Glomerular visceral epithelial cell (primary cell): ENCODE results near the gene PLCB1.
"Not testable (repeated sequence)": the region's sequence is repeated elsewhere in the genome, so short reads cannot be mapped to it uniquely, and the experiment has no call there.

Experiments
- DNase-seq: peaks from one replicate; pipeline ENCODE4 v3.0.0-alpha.2; 2016; ENCODE audit errors: extremely low spot score

Gene PLCB1

DNA sequence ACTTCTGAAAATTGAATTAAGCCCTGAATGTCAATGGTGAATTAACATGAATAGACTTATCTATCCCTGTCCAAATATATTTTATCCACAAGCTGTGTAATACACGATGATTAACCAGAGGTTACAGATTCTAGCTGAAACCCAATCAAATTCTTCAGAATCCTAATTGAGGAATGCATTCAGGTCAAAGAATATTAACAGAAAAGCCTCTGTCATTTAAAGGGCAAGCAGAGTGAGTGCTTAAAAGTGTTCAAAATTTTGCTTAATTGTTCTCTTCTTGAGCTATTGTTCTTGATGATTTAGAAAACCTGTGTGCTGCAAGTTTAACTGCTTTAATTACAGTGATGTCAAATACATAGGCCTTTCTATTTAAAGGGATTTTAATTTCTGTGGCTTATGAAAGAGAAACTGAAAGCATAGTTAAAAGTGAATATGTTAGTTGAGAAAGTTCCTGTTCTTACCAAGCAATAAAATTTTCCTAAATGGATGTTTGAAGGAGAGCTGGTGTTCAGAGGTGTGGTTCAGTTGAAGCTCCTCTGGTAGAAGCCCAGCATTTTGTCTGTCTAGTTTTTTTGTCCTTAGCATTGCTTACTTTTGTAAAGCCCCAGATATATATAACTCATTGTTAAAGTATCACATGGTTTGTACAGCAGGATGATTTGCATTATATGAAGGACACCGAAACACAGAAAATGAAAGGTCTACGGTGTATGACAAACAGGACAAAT, 470.5 kb downstream of the PLCB1 start:
- peak; percentile 11 for DNase-seq

DNA sequence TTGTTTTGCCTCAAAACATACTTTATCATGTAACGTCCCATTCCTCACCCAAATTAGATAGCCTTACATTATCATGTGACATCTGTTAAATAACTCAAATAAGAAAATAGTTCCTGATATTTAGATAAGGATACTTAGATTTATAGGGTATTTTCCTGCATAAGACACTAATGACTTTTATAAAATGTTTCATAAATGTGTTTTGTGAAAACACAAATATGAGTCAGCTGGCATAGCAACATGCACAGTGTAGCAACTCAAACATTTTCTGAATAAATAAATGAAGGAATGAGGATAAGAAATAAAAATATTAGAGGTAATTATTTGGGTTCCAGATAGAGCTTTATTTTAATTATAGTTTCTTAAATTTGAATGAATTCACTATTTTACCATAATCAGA, 476.4 kb downstream of the PLCB1 start:
- no peak for DNase-seq

DNA sequence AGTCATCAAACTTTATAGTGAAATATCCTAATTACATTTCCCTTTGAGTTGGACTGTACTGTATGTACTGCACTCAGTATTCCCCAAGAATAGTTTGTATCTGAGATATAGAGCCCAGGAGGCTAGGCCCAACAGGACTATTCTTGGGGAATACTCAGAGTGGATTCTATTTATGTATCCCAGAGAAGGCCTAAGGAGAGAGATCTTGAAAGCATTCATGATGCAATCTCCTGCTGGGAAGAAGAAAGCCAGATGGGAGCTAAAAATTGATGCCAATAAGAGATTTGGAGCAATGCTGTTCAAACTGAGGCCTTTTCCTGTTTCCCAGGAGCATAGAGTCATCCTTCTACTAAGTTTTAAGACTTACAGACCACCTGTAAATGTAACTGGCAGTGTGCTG, 484.7 kb downstream of the PLCB1 start:
- DNase-seq: no peak

DNA sequence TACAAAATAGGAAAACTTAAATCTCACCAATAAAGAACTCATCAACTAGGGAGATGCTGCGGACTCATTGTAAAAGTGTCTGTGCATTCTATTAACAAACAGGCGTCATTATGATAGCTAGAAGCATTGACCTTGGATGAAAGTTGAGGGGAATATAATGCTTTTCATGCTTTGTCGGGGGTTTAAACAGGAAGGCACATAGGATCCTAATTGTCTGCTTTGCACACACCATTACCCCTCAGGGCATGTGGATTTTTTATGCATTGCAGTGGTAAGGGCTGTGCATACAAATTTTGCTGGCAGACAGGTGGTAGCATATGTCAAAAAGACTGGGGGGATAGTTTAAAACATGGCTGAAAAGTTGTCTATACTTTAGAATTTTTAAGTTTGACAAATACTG, 488.9 kb downstream of the PLCB1 start:
- DNase-seq: no peak

DNA sequence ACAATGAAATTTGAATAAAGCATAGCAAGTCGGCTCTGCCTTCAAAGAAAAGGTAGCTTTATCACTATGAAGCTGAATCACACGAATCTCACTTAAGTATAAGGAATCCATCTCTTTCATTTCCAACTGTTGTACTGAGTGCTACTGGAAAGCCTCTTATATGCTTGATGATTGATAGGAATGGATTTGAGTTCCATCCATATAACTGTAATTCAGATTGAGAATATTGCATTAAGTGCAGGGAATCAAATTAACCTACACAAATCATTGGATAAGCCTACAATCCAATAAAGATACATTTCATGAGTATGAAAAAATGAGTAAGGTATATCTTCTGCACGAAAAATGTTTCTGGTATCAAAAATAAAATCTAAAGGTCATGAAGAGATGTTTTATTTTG, 492.0 kb downstream of the PLCB1 start:
- no peak for DNase-seq

DNA sequence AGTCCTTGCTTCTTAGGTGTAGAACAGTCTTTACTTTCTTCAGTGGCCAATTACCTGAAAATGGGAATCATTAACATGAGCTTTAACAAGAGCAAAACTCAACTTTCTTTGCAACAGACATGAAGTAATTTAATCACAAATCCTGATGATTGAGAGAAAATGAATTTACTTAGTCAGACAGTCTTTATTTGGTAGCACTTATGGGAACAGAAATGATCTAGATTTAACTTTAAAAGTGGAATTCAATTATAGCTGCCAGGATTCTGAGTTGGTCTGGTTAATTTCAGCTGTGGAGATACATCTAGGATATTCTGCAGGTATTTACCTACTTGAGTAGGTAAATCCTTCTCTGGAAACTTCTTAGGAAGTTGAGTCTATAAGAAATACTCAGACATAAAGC, 492.6 kb downstream of the PLCB1 start:
- DNase-seq: no peak

DNA sequence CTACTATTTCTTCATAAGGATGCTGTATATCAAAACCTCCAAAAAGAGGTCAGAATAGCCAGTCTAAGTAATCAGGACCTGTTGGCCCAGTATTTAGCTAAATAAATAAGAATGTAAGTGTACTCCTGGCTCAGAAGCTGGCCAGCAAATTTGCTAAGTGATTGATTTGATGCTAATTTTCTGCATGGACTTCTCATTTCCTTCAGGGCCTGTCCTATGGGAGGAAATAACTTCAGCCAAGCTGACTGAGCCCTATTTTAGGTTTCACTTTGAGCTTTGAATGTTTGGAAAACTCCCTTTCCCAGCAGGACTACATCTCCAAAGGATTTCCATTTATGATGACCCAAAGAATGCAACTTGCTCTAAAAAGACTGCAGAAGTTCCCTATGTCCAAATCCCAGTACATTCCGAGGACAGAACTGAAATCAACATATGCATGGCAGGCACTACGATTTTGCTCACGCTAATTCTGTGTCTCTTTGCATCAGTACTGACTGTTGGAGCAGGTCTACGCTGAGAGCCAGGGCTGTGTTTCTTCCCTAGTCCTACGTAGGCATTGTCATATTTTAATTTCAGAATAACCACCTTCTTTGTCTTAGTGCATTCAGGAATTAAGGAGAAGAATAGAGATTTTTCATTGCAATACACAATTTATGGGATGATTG, 495.4 kb downstream of the PLCB1 start:
- no peak for DNase-seq

DNA sequence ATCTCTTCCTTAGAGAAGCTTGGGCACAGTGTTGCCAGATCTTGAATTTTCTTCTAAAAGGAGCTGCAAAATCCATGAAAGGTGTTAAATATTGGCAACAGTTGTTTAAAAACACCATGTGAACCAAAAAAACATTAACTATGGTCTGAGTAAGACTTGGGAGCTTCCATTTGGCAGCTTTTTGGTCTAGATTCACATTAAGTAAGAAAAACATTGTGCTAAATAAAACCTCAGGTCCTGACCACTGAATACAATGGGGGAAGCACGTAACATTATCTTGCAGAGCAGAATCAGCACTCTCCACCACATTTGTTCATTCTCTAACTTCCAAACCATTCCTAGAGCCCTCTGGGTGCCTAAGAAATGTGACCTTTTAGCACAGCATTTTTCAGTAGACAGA, 499.2 kb downstream of the PLCB1 start:
- DNase-seq: no peak

DNA sequence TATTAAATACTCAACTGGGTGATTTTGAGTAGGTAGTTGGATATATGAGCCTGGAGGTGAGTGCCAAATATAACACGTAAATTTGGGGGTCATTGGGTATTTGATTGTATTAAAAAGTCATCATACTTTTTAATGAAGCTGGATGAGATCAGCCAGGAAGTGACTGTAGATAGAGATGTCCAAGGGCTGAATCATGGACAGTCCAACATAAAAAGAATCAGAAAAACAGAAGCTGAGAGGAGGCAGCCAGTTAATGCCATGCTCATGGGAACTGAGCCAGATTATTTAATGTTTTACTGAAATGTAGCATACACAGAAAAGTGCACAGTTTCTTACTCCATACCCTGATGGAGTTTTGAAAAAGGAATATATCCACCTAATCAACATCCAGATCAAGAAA, 501.3 kb downstream of the PLCB1 start:
- peak; percentile 48 for DNase-seq

DNA sequence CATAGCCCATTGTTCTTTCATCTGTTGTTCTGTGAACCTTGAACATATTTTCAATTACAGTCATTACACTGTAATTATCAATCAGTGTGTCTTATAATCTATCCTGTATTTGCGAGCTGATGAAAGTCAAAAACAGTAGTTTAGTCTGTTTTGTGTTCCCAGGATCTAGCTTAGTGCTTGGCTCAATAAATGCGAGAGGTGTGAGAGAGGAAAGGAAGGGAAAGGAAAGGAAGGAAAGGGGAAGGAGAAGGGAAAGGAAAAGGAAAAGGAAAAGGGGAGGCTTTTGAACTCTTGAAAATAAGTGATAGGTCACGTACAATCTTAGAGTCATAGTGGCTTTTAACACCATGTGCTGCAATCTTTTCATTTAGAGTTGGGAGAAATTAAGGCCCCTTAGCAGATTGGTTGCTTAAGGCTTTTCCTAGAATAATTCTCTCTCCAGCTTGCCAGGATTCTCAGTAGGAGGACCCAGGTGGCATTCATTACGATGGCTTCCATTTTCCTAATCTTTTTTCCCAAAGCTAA, 503.0 kb downstream of the PLCB1 start:
- DNase-seq: no peak

DNA sequence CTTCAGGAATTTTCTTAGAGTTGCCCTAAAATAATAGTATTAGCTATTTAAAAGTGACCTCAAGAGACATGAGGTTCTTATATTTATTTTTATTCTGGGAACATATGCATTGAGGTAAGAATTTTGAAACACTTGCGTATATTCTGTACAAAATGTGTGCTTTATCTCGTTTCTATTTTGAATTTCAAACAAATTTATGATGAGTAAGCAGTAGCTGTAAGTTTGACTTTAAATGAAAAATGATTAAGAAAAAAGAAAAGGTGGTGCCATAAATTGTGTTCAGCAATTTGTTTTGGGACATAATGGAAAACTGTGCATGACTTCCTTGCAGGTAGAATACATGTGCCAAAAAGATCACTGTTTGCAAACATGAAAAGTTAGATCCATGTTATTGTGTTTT, 503.8 kb downstream of the PLCB1 start:
- DNase-seq: no peak

DNA sequence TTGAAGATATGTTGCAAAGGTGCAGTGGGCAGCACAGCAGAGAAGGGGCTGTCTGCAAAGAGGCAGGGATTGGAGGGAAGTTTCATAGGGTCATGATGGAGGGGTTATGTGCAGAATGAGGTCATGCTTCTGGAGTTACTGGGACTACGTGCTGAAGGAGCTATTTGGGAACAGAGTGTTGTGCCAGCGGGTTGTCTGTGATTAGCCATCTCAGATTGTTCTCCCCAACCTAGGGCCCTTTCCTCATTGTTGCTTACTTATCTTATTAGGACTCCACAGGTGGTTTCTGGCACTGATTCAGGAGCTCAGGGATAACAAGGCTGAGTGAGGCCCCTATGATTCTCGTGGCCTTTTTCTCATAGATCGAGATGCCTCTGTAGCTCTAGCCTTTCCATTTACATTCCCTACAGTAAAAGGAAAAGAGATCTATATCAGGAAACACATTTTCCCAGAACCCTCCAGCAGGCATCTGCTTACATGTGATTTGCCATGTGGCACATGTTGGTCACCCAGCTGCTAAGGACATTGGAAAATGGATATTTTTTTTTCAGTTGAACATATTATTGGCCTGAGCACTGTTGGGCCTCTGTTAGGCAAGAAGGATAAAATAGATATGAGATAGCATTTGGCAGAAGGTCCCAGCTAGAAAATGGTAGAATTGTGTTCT, 507.2 kb downstream of the PLCB1 start:
- no peak for DNase-seq

DNA sequence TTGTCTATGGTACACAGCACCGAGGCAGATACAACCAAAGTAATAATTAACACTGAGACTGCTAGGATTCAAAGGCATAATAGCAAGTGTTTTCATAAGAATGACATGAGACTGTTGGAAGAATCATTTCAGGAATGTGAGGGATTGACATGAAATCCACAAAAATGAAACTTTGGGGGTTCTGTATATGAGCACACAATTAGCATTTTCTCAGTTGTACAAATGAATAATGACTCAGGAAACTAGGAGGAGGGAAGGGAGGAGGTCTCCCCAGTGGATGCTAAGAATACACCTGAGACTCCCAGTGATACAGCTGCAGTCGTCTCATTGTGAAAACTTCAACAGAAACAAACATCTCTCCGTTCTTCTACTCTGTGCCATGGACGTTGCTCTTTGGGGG, 508.4 kb downstream of the PLCB1 start:
- DNase-seq: peak; percentile 44

DNA sequence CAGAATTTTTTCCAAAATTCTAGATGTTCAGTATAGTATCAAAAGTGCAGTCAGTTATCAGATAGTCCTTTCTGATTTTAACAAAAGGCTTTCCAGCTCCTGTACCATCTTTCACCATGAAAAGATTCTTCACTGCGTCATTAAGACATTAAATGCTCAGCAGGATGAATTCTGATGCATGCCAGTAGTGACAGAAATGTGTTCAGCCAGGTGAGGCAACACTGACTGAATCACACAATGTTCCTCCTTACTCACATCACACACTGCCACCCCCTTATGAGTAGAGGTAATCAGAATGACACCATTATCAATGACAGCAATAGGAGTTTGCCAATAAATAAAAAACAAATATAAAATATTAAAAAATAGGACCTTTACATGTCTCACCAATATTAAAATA, 510.2 kb downstream of the PLCB1 start:
- DNase-seq: no peak

DNA sequence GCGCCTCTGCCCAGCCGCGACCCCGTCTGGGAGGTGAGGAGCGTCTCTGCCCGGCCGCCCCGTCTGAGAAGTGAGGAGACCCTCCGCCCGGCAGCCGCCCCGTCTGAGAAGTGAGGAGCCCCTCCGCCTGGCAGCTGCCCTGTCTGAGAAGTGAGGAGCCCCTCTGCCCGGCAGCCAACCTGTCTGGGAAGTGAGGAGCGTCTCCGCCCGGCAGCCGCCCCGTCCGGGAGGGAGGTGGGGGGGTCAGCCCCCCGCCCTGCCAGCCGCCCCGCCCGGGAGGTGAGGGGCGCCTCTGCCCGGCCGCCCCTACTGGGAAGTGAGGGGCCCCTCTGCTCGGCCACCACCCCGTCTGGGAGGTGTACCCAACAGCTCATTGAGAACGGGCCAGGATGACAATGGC, 512.4 kb downstream of the PLCB1 start:
- not testable (repeated sequence) for DNase-seq

DNA sequence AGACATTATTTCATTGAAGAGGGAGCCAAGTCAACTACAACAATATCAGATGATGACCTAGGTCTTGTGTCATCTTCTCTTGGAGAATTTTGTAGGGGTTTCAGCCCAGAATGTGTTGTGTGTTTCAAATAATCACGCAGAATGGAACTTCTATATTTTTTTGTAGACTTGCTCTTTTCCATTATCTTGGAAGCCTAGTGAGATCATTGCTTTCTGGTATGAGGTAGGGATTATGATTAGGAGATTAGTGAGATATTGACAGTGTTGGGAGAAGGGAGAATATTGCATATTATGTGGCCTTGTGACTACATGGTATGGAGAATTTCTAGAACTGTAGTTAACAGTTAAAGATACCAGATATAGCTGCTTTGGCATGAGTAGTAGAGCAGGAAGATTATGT, 513.3 kb downstream of the PLCB1 start:
- no peak for DNase-seq

DNA sequence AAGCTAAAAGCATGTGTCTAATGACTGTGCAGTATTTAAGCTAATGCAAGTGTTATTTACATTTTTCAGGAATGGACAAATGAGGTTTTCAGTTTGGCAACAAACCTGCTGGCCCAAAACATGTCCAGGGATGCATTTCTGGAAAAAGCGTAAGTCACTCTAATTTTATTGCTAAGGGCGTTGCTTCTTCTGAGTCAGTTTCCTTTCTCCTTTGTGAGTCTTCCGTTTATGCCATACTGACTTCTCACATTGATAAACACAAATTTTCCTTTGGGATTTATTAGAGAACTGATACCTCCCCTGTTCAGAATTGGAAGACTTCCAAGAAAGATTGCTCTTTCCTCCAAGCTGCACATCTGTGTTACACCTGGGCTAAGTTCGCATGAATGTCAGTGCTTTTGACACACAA, 514.0 kb downstream of the PLCB1 start:
- peak; percentile 34 for DNase-seq

DNA sequence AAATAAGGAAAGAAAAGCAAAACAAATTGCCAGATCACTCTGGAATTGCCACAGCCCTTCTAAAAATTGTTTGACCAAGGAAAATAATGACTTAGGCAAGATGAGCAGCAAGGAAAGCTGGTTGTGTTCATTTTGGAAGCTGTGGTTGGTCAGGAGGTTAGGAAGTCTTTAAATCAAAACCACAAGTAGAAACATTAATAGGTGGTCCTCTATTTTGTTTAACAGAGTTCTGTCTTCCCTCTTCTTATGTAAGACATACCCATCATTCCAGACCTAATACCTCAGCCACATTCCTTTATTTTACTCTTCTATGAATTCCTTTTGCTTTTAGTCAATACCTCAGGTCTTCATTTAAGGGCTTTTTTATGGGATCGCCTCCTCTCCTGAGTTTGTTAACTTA, 514.6 kb downstream of the PLCB1 start:
- peak; percentile 89 for DNase-seq

DNA sequence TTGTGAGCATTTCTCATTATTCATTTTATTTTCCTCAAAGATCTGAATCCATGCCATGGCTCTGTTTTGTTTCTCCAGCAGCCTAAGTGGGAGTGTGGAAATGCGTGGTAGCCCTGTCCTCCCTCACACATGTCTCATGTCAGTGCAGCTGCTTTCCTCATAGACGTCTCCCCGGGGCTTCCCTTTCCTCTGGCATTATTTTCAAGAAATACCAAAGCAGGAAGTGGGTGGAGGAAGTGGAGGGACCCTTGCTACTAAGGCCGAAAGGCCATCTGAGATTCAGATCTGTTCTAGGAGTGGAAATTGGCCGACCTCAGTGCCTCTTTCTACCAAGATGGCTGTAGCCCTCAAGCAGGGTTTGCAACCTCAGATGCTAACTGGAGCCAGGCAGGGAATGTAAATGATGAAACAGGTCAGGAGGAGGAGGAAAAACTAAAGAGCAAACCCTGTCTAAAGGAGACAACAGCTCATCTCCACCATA, 515.9 kb downstream of the PLCB1 start:
- no peak for DNase-seq

DNA sequence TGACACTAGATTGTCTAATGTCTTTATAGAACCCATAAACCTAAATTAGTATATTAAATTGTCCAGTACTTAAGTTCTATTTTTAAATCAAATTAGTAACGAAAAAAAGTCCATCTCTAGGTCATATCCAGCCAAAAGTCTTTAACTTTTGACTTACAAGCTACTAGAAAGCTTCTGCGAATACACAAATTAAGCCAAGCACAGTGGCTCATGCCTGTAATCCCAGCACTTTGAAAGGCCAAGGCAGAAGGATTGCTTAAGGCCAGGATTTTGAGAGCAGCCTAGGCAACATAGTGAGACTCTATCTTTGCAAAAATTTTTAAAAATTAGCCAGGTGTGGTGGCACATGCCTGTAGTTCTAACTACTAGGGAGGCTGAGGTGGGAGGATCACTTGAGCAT, 516.4 kb downstream of the PLCB1 start:
- DNase-seq: no peak

DNA sequence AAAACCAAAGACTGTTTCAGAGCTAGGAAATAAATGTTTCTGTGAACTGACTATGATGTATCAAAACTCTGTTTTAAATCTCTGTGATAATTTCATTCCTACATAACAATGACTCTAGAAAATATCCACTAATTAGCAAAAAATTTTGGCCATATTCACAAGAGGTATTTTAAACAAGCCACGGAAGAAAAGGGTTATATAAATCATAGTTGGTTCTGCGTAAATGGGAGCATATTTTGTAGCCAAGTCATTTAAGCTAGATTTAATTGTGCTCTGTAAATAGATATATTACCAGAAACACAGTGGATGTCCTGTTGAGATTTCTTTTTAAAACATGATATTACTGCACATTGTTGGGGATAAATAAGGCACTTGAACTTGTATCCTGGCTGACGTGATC, 520.3 kb downstream of the PLCB1 start:
- no peak for DNase-seq

DNA sequence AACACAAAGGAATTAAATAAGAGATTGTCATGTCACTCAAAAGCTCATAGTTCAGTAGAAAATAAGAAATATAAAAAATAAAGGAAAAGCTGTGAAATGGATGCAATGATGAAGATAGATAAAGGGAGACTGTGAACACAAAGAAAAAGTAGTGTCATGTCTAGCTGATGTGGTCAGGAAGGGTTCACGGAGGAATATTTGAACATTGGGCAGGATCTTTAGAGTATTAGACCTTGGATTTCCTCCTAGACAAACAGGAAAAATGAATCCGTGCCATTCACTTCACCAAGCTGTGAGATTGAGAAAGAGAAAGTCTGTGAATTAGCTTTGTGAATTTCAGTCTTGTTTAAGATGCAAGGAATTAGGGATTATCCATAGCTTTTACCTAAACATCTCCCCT, 522.4 kb downstream of the PLCB1 start:
- DNase-seq: no peak

DNA sequence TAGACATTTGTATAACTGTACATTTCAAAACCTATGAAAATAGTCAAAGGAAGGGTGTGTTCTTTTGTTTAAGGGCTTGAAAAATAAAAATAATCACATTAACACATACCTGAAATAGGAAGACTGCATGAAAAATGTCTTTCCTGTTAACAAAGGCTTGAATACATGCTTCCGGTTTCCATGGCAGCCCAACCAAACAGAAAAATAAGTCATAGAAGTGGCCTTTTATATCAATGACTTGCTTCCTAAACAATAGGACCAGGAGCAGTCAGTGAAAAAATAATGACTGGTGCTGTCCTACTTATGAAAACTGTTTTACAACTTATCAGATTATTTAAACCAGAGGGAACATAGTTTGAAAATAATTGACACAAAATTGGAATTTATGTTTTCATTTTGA, 524.3 kb downstream of the PLCB1 start:
- peak; percentile 15 for DNase-seq
